ENCODE data around the gene OR2AP1.
"Not testable (repeated sequence)": the region's sequence is repeated elsewhere in the genome, so short reads cannot be mapped to it uniquely, and the experiment has no call there.

DNA sequence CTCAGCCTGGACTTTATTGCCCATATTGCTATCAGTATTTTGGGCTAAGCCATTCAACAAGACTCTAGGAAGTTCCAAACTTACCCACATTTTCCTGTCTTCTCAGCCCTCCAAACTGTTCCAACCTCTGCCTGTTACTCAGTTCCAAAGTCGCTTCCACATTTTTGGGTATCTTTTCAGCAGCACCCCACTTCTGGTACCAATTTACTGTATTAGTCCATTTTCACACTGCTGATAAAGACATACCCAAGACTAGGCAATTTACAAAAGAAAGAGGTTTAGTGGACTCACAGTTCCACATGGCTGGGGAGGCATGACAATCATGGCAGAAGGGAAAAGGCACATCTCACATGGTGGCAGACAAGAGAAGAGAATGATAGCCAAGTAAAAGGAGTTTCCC lies 1.6 kb upstream of the OR2AP1 start:
- TF ChIP-seq, protein P1, sequence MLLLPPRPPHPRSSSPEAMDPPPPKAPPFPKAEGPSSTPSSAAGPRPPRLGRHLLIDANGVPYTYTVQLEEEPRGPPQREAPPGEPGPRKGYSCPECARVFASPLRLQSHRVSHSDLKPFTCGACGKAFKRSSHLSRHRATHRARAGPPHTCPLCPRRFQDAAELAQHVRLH (tag by site-specific recombination; IDR thresholded peaks at IDR 0.05): not testable (repeated sequence)
- TF ChIP-seq, protein P2, sequence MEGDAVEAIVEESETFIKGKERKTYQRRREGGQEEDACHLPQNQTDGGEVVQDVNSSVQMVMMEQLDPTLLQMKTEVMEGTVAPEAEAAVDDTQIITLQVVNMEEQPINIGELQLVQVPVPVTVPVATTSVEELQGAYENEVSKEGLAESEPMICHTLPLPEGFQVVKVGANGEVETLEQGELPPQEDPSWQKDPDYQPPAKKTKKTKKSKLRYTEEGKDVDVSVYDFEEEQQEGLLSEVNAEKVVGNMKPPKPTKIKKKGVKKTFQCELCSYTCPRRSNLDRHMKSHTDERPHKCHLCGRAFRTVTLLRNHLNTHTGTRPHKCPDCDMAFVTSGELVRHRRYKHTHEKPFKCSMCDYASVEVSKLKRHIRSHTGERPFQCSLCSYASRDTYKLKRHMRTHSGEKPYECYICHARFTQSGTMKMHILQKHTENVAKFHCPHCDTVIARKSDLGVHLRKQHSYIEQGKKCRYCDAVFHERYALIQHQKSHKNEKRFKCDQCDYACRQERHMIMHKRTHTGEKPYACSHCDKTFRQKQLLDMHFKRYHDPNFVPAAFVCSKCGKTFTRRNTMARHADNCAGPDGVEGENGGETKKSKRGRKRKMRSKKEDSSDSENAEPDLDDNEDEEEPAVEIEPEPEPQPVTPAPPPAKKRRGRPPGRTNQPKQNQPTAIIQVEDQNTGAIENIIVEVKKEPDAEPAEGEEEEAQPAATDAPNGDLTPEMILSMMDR (tag by site-specific recombination; IDR thresholded peaks at IDR 0.05): not testable (repeated sequence)
- TF ChIP-seq ZBTB17 (tag by site-specific recombination; IDR thresholded peaks at IDR 0.05); ZNF585B (tag by site-specific recombination; IDR thresholded peaks at IDR 0.05); ZNF677 (tag by site-specific recombination; IDR thresholded peaks at IDR 0.05); ZNF776 (tag by site-specific recombination; IDR thresholded peaks at IDR 0.05; ENCODE audit: borderline replicate concordance); FEZF1 (tag by site-specific recombination; IDR thresholded peaks at IDR 0.05); ZNF350 (tag by site-specific recombination; IDR thresholded peaks at IDR 0.05); ZNF24 (tag by site-specific recombination; IDR thresholded peaks at IDR 0.05); ZNF473 (tag by site-specific recombination; IDR thresholded peaks at IDR 0.05): not testable (repeated sequence)
- TF ChIP-seq, protein P3, sequence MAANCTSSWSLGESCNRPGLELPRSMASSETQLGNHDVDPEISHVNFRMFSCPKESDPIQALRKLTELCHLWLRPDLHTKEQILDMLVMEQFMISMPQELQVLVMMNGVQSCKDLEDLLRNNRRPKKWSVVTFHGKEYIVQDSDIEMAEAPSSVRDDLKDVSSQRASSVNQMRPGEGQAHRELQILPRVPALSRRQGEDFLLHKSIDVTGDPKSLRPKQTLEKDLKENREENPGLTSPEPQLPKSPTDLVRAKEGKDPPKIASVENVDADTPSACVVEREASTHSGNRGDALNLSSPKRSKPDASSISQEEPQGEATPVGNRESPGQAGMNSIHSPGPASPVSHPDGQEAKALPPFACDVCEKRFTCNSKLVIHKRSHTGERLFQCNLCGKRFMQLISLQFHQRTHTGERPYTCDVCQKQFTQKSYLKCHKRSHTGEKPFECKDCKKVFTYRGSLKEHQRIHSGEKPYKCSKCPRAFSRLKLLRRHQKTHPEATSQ (tag by site-specific recombination; IDR thresholded peaks at IDR 0.05): not testable (repeated sequence)
- TF ChIP-seq, protein P4, sequence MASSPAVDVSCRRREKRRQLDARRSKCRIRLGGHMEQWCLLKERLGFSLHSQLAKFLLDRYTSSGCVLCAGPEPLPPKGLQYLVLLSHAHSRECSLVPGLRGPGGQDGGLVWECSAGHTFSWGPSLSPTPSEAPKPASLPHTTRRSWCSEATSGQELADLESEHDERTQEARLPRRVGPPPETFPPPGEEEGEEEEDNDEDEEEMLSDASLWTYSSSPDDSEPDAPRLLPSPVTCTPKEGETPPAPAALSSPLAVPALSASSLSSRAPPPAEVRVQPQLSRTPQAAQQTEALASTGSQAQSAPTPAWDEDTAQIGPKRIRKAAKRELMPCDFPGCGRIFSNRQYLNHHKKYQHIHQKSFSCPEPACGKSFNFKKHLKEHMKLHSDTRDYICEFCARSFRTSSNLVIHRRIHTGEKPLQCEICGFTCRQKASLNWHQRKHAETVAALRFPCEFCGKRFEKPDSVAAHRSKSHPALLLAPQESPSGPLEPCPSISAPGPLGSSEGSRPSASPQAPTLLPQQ (tag by site-specific recombination; IDR thresholded peaks at IDR 0.05): not testable (repeated sequence)

Data from HEK293 (cell line).